Suprapubic skin (tissue), 4 donors: ENCODE measurements around the gene PAXX. TPM values are rescaled to one million over a fixed set of nuclear protein-coding genes. Genes with fewer than 3 reads are reported as not detected.

ENCODE experiments used
- DNase-seq, 2 donors: peaks; one replicate each; pipeline ENCODE4 v3.0.0-alpha.2; 2019; ENCODE audit warnings: low spot score in 2 of 2
- H3K27ac ChIP-seq: fragments of 200-600 bp; sonication (generic); one replicate; pipeline ENCODE4 v1.5.1; 2019
- H3K27me3 ChIP-seq: fragments of 200-600 bp; sonication (generic); one replicate; pipeline ENCODE4 v1.5.1; 2019
- H3K36me3 ChIP-seq: fragments of 200-600 bp; sonication (generic); one replicate; pipeline ENCODE4 v1.5.1; 2019
- H3K4me1 ChIP-seq: fragments of 200-600 bp; sonication (generic); one replicate; pipeline ENCODE4 v1.5.1; 2019
- H3K4me3 ChIP-seq: fragments of 200-600 bp; sonication (generic); one replicate; pipeline ENCODE4 v1.5.1; 2019; ENCODE audit warnings: mild to moderate bottlenecking
- H3K9me3 ChIP-seq: fragments of 200-600 bp; sonication (generic); one replicate; pipeline ENCODE4 v1.5.1; 2019
- EP300 ChIP-seq: sonication (generic); formaldehyde crosslinking; IDR thresholded peaks from one replicate; pipeline ENCODE4 v1.6.1; 2017; ENCODE audit warnings: antibody characterized with exemption
- POLR2A ChIP-seq, 2 donors: fragments of 450-650 bp; IDR thresholded peaks; one replicate each; pipeline ENCODE4 v1.6.1; 2017; ENCODE audit warnings: antibody characterized with exemption in 2 of 2, mild to moderate bottlenecking in 2 of 2, moderate library complexity in 2 of 2
- POLR2AphosphoS5 ChIP-seq, 3 donors: sonication (generic); formaldehyde crosslinking; IDR thresholded peaks; one replicate each; pipeline ENCODE4 v1.6.1; 2017; ENCODE audit warnings: antibody characterized with exemption in 3 of 3
- WGBS: methylation state at CpG from one replicate; pipeline ENCODE4 v1.1.5; 2018; 5-methylcytosine and 5-hydroxymethylcytosine counted together
- total RNA-seq, 4 donors: library from RNA; depleted of rRNA; stranded (reverse); fragments of >200 nt; gene quantifications; one replicate each; pipeline ENCODE4 v1.1.0, GENCODE V29; 2016
- TF ChIP-seq, protein P1 (sequence below), 2 donors: fragments of 200-600 bp in 1 of 2; fragments of 450-650 bp in 1 of 2; sonication (generic) in 1 of 2; IDR thresholded peaks; one replicate each; pipeline ENCODE4 v1.5.1; 2016 to 2019; ENCODE audit warnings: antibody characterized with exemption in 2 of 2, mild to moderate bottlenecking in 1 of 2, moderate library complexity in 1 of 2

The PAXX gene
- total RNA-seq, 4 donors from 2014 or later: 43.2 to 68.6 (median 61.5) TPM

GRCh38 chr9:136958898-136959850 lies 33.0 kb upstream of the PAXX start:
- H3K4me3 ChIP-seq: no peak overlapping the region
- peaks cover 27% of the 10 kb centered on the region for H3K4me1 ChIP-seq
- no peaks in the 10 kb centered on the region for H3K36me3 ChIP-seq
- no peak for DNase-seq
- TF ChIP-seq, protein P1, sequence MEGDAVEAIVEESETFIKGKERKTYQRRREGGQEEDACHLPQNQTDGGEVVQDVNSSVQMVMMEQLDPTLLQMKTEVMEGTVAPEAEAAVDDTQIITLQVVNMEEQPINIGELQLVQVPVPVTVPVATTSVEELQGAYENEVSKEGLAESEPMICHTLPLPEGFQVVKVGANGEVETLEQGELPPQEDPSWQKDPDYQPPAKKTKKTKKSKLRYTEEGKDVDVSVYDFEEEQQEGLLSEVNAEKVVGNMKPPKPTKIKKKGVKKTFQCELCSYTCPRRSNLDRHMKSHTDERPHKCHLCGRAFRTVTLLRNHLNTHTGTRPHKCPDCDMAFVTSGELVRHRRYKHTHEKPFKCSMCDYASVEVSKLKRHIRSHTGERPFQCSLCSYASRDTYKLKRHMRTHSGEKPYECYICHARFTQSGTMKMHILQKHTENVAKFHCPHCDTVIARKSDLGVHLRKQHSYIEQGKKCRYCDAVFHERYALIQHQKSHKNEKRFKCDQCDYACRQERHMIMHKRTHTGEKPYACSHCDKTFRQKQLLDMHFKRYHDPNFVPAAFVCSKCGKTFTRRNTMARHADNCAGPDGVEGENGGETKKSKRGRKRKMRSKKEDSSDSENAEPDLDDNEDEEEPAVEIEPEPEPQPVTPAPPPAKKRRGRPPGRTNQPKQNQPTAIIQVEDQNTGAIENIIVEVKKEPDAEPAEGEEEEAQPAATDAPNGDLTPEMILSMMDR (IDR thresholded peaks at IDR 0.05): no peak
- TF ChIP-seq POLR2A (IDR thresholded peaks at IDR 0.05): no peak
- no peak for TF ChIP-seq EP300
- TF ChIP-seq POLR2AphosphoS5 (IDR thresholded peaks at IDR 0.05): no peak
- H3K9me3 ChIP-seq: no peaks in the 10 kb centered on the region
- 93% methylated on average over 24 of the region's 28 CpGs for WGBS
- H3K27ac ChIP-seq: no peak overlapping the region
- no peaks in the 10 kb centered on the region for H3K27me3 ChIP-seq

DNA sequence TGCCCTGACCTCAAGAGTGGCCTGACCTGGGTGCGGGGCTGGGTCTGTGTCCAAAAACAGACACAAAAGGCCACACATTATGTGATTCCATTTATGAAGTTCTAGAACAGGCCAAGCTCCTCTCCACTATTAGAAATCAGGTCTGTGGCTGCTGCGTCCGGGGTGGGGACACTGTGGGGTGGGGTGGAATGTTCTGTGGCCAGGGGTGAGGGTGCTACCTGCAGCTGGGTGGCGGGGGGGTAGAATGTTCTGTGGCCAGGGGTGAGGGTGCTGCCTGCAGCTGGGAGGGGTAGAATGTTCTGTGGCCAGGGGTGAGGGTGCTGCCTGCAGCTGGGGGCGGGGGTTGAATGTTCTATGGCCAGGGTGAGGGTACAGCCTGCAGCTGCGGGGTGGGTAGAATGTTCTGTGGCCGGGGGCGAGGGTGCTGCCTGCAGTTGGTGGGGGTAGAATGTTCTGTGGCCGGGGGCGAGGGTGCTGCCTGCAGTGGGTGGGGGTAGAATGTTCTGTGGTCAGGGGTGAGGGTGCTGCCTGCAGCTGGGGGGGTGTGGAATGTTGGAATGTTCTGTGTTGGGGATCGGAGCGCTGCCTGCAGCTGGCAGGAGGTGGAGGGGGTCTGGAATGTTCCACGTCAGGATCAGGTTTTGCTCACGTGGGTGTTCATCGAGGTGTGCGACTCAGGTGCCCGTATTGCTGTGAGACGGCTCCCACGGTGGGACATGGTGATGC lies 31.8 kb upstream of the PAXX start:
- no peaks in the 10 kb centered on the region for H3K36me3 ChIP-seq
- H3K4me1 ChIP-seq: peaks cover 35% of the 10 kb centered on the region
- no peaks in the 10 kb centered on the region for H3K9me3 ChIP-seq
- H3K27me3 ChIP-seq: no peaks in the 10 kb centered on the region
- TF ChIP-seq POLR2AphosphoS5 (IDR thresholded peaks at IDR 0.05) (no peak), POLR2A (IDR thresholded peaks at IDR 0.05) (no peak), EP300 (no peak)
- TF ChIP-seq, protein P1 (IDR thresholded peaks at IDR 0.05): no peak
- WGBS: 79% methylated on average over 13 of the region's 19 CpGs
- no peak overlapping the region for H3K4me3 ChIP-seq
- DNase-seq: no peak
- no peak overlapping the region for H3K27ac ChIP-seq

GRCh38 chr9:136960938-136961275 lies 31.3 kb upstream of the PAXX start:
- no peak overlapping the region for H3K27ac ChIP-seq
- H3K4me1 ChIP-seq: peaks cover 38% of the 10 kb centered on the region
- 70% methylated on average over 8 of the region's 15 CpGs for WGBS
- no peaks in the 10 kb centered on the region for H3K36me3 ChIP-seq
- no peaks in the 10 kb centered on the region for H3K9me3 ChIP-seq
- TF ChIP-seq EP300 (no peak), POLR2A (IDR thresholded peaks at IDR 0.05) (no peak), POLR2AphosphoS5 (IDR thresholded peaks at IDR 0.05) (no peak)
- TF ChIP-seq, protein P1 (IDR thresholded peaks at IDR 0.05): no peak
- no peaks in the 10 kb centered on the region for H3K27me3 ChIP-seq
- H3K4me3 ChIP-seq: no peak overlapping the region
- no peak for DNase-seq

DNA sequence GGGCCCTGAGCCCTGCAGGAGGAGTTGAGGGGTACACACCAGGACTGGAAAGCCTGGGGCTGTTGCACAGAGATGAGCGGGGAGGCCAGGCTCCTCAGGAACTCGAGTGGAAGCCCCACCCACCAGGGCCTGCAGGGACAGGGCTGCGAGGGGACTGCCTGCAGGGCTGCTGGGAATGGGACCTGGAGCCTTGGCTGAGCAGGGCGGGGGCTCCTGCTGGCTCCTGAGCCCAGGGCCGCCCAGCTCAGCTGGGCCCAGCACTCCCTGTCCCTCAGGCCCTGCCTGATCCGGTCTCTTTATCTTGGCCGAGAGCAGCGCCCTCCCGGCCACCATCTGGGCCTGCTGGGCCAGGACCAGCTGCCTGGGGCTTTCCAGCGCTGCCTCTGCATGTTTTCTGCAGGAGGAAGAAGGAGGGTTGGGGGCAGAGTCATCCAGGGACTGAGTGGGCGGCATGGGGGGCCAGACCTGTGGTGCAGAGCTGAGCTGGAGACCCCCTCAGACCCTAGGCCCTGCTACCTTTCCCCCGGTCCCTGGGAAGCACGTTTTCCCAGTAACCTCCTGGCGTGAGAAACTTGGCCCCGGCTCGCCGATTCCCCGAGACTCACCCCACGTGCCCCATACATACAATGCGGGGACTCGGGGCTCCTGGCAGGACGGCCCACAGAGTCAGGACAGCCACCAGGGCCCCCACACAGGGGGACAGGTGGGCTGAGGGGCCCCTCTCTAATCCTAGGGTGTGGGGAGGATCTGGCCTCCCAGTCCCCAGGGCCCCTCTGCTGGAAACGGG lies 30.8 kb upstream of the PAXX start:
- no peak overlapping the region for H3K27ac ChIP-seq
- TF ChIP-seq POLR2A (IDR thresholded peaks at IDR 0.05) (no peak), POLR2AphosphoS5 (IDR thresholded peaks at IDR 0.05) (no peak), EP300 (no peak)
- TF ChIP-seq, protein P1 (IDR thresholded peaks at IDR 0.05): no peak

More for the DNA sequence above, 30.8 kb upstream of the PAXX start:
- no peak for DNase-seq
- Histone ChIP-seq H3K4me3 (no peak overlapping the region), H3K9me3 (no peaks in the 10 kb centered on the region), H3K4me1 (peaks cover 41% of the 10 kb centered on the region), H3K27me3 (no peaks in the 10 kb centered on the region), H3K36me3 (no peaks in the 10 kb centered on the region)
- 42% methylated on average over 12 of the region's 23 CpGs for WGBS
